ENCODE results near the gene HECTD4.
A peak's percentile ranks its signal among the peaks of the same experiment; 100 is the strongest.
"Not testable (repeated sequence)": the region's sequence is repeated elsewhere in the genome, so short reads cannot be mapped to it uniquely, and the experiment has no call there.

The HECTD4 gene

DNA sequence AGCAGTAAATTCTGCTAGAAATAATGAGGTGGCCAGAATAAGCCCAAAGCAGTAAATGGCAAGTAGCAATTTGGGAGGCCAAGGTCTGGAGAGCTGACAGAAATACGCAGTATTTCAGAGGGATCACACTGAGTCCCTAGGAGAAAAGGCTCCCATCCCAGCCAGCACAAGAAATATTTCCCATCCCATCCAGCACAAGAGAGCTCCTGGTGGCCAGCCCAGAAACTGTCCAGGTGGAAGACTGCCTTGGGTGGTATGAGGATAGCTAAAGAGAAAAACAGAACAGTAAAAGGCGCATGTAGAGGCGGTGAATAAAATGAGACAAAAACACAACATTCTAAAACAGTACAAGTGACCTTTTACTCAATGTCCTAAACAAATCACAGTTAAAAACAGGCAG is 120.7 kb downstream of the HECTD4 start:
- DNase-seq (ENCODE audit: low read depth): no peak

DNA sequence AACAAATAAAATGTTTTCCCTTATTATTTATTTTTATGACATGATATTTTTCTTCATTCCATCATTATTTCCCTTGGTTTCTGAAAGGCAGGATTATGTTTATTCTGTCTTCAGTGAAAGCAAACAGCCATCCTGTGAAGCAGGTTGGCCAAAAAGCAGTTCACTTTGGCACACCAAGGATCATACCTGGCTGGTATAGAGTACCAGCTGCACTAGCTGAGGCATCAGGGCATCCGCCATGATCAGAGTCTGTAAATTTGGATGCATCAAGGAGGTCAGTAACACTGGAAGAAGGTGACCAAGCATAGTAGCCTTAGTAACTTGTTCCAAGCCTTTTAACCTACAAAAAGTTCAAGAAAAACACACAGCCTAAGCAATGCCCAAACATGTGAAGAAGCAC is 123.3 kb downstream of the HECTD4 start:
- DNase-seq (ENCODE audit: low read depth): no peak

DNA sequence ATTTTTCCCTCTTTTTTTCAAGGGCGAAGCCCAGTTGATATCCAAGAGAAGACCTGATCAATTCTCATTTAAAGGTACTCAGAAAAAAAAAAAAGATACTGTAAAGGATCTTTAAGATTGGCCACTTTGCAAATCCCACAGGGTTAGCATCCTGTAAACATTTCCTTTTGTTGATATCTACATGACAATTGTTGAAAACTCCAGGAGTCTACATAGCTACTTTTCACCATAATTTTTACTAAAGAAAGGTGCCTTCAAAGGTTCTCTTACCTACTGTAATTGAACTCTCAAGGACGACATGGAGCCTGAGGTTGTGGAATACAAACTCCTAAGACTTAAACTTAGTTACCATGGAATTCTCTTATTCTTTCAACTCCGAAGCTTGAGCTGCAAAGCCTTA is 125.5 kb downstream of the HECTD4 start:
- DNase-seq (ENCODE audit: low read depth): no peak

DNA sequence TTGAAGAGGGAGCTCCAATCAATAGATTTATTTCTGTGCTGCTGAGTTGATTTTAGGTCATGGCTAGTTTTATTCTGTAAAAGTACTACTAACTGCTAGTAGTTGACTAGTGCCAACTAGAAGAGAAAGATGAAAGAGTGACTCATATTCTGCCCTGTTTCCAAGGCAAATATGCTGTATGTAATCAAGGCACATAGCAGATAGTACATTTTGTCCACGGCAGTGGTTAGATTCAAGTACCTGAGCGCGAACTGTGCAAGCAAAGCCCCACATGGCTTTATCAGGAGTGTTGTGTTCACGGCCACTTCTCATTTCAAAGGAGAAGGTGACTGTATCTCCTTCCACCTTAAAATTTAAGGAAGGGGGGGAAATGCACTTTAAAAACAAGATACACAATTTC is 130.0 kb downstream of the HECTD4 start:
- no peak for DNase-seq (ENCODE audit: low read depth)

DNA sequence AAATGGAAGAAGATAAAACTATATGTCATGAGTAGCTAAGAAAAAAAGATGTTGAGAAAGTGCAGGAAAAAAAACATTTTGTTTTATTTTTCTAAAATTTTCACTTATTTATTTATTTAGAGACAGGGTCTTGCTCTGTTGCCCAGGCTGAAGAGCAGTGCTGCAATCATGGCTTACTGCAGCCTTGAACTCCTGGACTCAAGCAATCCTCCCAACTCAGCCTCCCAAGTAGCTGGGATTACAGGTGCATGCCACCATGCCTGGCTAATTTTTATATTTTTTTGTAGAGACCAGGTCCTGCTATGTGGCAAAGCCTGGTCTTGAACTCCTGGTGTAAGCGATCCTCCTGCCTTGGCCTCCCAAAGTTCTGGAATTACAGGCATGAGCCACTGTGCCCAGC is 137.3 kb downstream of the HECTD4 start:
- not testable (repeated sequence) for DNase-seq (ENCODE audit: low read depth)

DNA sequence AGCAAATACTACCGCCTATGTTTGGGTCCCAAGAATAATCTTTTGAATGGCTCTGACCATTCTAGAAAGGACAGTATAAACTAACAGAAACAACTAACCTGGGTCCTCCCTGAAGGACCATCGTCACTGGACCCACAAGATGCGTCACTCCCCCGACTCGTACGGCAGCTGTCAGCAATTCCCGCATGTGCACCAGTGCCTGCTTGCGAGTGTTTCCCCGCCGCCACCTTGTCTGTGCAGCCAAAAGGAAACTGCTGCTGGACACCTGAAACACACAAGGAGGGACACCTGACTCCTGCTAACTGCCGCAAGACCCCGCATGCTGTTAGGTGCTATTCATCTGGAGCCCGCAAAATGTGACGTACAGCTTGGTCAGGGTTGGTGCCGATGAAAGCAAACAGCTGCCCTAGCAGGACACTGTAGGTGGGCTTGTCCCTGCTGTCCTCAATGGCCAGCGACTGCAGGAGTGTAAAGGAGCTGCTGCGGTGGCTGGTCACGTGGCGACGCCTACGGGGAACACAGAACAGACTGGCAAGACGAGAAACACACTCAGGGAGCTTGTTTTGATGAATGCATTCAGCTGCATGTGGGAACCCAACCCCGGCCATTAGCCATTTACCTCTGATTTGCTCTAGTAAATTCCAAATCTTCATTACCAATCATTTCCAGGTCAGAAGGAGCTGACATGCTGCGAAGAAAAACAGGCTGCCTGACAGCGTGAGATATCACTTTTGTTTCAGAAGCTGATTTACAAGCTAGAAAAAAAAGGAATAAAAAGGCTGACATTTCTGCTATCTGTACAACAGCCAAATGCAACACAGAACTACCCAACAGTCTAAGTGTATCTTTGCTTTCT is 138.7 kb downstream of the HECTD4 start:
- no peak for DNase-seq (ENCODE audit: low read depth)

DNA sequence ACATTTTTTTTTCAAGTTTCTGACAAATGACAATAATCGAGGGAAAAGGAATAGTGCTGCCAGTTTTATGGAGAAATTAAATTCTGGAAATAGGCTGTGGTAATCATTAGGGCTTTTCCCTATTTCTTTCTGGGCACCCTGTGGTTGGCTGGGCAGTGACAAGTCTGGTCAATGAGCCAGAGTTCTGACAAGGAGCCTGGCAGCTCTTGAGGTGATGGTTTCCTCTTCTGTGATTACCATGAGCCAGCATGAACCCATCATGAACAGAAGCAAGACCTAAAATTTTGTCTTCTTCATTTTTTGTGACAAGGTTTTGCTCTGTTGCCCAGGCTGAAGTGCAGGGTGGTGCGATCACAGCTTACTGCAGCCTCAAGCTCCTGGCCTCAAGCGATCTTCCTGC is 141.1 kb downstream of the HECTD4 start:
- DNase-seq (ENCODE audit: low read depth): no peak

DNA sequence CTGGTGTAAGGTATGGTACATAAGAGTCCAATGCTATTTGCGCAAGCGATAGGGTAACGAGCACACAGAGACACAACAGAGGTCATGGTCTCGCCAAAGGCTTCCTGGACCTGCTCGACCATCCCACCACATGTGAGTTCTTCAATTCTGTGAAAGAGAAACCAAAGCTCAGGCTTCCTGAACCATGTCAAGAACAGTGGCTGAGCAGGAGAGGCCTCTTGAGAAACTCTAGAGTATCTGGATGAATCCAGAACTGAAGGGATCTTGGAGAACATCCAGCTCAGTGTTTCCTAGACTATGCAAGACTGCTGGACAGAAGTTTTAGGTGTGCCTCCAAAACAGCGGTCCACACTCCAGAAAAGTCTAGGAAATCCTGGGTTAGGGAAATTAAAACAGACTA is 142.3 kb downstream of the HECTD4 start:
- DNase-seq (ENCODE audit: low read depth): no peak

DNA sequence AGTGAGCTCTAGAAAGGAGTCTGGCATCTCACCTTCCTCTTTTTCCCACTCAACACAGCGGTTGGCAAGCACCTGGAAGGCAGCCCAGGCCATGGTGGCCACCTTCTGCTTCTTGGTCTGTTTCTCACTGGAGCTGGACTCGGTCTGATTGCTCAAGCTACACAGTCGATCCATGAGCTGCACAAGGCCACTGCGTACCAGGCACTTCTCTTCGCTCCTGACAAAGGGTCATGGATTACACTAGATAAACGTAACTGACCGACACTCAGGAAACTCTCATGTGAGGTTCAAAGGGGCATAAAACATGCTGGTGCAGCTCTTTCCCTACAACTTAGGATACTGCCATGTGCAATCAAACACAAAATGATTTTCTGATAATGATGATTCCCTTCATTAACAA is 143.2 kb downstream of the HECTD4 start:
- DNase-seq (ENCODE audit: low read depth): no peak

DNA sequence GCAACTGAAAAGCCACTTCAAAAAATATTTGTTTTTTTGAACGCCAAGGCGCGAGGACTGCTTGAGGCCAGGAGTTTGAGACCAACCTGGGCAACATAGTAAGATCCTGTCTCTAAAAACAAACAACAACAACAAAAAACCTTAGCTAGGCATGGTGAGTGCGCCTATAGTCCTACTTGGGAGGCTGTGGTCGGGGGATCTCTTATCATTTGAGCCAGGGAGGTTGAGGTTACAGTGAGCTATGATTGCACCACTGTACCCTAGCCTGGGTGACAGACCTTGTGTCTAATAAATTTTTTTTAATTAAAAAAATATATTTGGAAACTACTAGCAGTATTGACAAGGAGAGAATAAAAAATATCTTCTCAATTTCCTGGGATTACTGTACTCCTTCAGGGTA is 143.8 kb downstream of the HECTD4 start:
- DNase-seq (ENCODE audit: low read depth): no peak

DNA sequence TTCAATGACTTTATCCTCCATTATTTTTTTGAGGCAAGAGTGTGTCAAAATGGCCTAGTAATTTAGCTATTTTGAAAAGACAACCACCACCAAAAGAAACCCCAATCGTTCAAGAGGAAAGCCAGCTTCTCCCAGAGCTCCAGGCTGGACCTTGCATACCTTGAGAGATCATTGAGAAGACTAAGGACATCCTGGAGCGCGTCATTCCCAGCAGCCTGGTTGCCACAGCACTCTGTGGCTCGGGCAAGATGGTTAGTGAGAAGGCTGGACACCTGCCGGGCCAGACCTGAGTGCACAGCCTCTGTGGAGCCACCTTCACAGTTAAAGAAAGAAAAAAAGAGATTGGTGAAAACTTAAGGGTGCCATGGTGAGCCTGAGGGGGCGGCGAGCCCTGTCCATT is 145.4 kb downstream of the HECTD4 start:
- no peak for DNase-seq (ENCODE audit: low read depth)

DNA sequence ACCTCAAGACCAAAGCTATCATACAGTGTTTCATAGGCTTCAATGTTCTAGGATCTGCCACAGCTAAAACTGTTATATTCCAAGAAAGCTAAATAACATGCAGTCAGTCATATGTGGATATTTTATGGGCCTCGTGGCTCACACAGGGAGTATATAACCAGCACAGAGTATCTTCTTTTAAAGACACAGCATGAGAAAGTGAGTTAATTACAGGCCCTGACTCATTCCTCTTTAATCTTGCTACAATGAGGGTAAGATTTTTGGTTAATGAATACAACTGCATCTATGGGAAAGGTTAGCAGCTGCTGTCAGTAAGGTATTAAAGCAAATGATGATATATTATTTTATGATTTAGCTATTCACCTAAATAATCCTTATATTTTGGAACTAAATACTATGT is 145.8 kb downstream of the HECTD4 start:
- no peak for DNase-seq (ENCODE audit: low read depth)

DNA sequence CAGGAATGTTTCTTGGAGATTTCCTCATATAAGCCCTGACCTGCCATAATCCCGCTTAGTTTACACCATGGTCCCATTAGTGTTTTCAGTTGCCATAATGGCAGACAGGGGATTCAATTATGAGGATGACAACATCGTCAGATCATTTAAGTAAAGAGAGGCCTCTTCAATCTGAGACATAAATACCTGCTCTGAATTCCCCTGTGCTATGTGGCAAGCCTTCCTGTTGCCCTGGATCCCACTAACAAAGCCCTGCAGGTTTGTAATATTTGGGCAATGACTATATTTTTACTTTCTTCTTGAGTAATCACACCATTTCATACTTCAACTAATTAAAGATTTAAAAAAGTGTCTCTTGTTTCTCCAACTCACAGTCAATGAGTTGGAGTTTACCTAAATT is 147.9 kb downstream of the HECTD4 start:
- DNase-seq (ENCODE audit: low read depth): no peak

DNA sequence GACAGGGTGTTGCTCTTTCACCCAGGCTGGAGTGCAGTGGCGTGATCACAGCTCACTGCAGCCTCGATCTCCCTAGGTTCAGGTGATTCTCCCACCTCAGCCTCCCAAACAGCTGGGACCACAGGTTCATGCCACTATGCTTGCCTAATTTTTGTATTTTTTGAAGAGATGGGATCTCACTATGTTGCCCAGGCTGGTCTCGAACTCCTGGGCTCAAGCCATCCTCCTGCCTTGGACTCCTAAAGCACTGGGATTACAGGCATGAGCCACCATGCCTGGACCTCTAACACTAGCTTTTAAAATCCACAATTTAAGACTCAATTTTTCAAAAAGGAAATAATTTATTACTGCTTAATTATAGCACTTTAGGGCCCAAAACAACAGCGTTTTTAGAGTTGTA is 149.0 kb downstream of the HECTD4 start:
- DNase-seq (ENCODE audit: low read depth): no peak

DNA sequence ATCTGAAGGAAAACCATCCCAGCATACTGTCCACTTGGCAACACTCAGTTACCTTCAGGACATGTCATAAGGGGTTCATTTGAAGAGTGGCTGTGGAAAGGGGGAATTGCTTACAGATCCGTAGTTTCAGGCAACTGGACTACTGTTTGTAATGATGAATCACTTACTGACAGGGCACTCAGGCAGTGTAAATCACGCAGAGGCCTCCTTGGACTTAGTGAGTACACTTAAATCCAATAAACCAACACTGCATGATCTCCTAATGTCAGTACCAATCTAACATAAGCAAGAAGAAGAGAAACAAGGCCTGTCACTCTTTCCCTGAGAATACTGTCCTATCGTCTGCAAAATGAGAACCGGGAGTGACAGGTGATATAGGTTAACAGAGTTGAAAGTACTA is 152.1 kb downstream of the HECTD4 start:
- DNase-seq (ENCODE audit: low read depth): no peak

DNA sequence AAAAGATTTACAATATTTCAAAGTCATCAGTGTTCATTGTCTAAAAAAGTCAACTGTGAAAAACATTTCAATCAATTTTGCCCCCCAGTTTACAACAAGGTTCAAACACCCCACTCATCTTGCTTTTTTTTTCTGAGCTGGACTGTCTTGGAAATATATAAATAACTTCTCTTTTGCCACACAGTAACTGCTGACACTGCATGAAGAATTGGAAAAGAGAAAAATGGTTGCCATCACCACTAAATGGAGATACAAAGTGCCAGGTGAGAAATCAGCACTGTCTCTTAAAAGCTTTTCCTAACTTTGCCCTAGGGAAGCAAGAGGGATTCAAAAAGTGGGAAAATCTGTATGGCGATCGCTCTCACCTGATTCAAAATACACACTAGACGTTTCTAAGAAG is 155.5 kb downstream of the HECTD4 start:
- DNase-seq (ENCODE audit: low read depth): no peak

DNA sequence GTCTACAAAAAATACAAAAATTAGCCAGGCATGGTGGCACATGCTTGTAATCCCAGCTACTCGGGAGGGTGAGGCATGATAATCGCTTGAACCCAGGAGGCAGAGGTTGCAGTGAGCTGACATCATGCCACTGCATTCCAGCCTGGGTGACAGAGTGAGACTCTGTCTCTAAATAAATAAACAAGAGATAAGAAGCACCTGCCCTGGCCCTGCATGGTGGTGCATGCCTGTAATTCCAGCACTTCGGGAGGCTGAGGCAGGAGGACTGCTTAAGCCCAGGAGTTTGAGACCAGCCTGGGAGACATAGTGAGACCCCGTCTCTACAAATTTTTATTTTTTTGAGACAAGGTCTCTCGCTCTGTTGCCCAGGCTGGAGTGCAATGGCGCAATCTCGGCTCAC is 161.6 kb downstream of the HECTD4 start:
- DNase-seq (ENCODE audit: low read depth): not testable (repeated sequence)

DNA sequence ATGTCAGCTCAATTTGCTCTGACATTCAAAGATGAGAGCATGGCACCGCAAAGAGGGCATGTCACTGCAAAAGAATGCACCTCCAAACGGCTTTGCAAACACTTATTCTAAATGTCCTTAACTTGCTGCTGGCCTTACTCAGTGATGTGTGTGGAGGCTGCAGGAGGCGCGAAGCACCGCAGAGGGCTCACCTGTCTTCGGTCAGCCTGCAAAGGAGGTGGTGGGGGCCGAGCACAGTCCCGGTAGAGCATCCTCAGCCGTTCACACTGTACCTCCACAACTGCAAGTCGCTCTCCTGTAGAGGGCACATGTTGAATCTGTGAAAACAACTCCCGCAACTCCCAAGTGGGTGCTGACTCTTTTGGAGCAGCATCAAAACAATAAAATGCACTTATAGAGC is 163.0 kb downstream of the HECTD4 start:
- no peak for DNase-seq (ENCODE audit: low read depth)

DNA sequence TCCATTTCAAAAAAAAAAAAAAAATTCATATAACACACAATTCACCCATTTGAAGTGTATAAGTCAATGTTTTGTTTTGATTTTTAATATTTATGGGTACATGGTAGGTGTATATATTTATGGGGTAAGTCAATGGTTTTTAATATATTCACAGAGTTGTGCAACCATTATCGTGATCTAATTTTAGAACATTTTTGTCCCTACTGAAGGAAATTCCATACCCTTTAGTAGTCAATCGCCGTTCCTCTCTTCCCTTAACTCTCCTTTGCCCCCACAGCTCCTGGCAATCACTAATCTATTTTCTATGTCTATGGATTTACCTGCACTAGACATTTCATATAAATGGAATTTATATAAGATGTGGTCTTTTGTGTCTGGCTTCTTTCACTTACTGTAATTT is 164.1 kb downstream of the HECTD4 start:
- peak; percentile 39 for DNase-seq (ENCODE audit: low read depth)

DNA sequence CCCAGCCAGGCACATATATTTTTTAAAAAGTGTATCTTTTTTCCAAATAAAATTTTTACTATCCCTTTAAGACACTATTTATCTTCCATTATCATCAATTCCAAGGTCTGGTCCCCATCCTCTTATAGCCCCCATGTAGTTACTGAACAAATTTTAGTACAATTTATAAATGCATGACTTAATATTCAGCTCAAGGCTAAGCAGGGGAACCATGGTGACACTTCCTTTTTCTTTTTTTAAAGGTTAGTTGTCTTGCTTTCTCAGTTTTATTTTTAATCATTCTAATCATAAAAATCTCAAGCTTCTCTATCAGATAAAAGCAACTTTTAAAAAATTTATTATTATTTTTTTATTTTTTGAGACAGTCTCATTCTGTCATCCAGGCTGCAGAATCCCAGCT is 164.6 kb downstream of the HECTD4 start:
- no peak for DNase-seq (ENCODE audit: low read depth)

DNA sequence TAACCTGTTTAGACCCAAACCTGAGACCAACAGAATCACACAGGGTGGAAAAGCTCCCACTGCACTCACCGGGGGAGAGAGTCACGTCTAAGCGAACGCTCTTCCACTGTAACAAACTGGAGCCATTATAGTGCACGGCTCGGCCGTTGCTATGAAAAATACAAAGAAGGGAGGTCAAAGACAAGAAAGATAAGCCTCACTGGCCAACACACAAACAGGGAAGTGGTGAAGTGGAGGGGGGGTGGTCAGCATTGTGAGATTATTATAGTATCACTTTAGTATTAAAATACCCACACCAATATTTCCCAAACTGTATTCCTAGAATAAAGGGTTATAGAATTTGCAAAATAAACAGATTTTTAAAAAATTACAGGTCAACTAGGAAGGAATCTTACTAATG is 166.0 kb downstream of the HECTD4 start:
- no peak for DNase-seq (ENCODE audit: low read depth)

DNA sequence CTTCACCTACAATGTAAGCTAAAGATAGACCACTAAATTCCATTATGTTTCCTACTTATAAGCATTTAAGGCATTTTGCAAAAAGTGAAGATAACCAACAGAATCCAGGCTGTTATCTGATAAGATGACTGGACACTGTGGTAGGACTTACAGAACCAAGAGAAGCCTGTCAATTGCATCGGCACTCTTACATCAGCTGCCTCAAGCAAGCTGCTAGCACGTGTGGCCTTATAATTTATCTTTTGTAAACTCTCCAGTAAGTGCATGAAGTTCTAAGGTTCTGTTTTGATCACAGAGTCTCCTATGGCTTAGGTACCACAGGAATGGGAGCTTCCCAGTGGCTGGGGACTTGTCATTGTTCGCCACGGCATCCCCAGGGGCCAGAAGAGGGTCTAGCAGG is 168.2 kb downstream of the HECTD4 start:
- no peak for DNase-seq (ENCODE audit: low read depth)

DNA sequence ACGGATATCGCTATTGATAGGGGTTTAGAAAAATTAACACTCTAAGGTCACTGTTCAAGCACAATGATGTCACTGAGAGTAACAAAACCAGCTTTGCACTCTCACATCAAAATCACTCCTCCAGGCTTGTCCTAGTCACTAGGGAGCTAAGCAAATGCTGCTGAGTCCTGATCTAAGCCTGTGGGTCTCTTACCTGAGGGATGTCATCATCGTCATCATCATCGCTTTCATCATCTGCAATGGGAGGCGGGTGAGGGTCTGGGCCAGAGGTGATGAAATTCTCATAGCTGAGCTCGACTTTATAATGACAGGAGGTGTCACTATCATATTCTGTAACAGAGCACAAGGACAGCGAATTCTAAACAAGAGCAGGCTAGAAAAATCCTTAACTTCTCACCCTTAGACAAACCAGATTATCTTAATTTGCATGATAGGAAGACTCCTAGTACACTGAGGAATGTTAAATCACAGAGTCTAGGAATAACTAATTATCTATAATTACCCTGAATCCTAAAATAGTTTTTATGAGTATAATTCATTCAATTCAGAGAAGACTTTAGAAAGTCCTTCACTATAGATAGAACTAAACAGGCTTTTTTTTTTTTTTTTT is 173.8 kb downstream of the HECTD4 start:
- no peak for DNase-seq (ENCODE audit: low read depth)

DNA sequence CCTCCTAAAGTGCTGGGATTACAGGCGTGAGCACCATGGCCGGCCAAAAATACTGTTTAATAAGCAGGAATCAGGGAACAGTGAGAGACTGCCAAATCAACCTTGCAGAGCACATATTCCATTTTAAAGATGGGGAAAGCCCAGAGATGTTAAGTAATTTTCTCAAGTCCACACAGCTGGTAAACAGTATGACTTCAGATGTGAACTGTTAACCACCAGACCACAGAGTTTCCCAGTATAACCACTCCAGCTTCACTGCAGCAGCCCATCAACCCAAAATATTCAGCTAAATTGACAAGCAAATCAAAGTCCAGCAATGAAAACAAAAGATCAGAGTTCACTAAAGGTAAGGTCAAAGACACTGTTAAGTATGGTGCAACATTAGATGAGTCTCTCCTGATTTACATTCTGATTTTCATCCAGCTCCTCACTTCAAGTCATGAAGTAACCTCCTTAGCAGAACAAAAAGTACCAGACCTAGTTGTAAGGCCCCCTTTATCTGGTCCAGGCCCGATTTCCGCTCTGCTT is 174.8 kb downstream of the HECTD4 start:
- DNase-seq (ENCODE audit: low read depth): no peak
